AG04450 (cell line): ENCODE data around the gene TAF11L13. TPM values are rescaled to one million over a fixed set of nuclear protein-coding genes. Genes with fewer than 3 reads are reported as not detected.

Experiments
- CTCF ChIA-PET: fragments of 300-600, 350-600 bp; formaldehyde crosslinking; extraction: SDS; loops from one replicate; lab custom pipeline; 2022; ENCODE audit warnings: antibody characterized with exemption, inconsistent platforms; lab: Charles Lee
- POLR2A ChIA-PET: fragments of 350-600 bp; formaldehyde crosslinking; extraction: SDS; loops from one replicate; lab custom pipeline; 2021; ENCODE audit warnings: antibody characterized with exemption, inconsistent platforms; lab: Yijun Ruan, JAX
- DNase-seq: peaks from one replicate; pipeline ENCODE4 v3.0.0-alpha.2; 2011; ENCODE audit warnings: low read depth, low spot score
- H3K27ac ChIP-seq: one replicate; pipeline ENCODE4 v1.5.1; 2012; ENCODE audit warnings: low read depth, low read length, control low read depth
- H3K27me3 ChIP-seq: one replicate; pipeline ENCODE4 v1.6.0; 2012; ENCODE audit warnings: low read length; ENCODE audit not compliant: control insufficient read depth, insufficient read depth
- H3K4me3 ChIP-seq: 2 replicates; pipeline ENCODE4 v1.5.1; 2011; ENCODE audit warnings: mild to moderate bottlenecking, low read depth, low read length, control low read depth
- H3K9me3 ChIP-seq: 2 replicates; pipeline ENCODE4 v1.5.1; 2012; ENCODE audit warnings: low read length; ENCODE audit not compliant: control insufficient read depth, insufficient read depth
- polyA plus RNA-seq: library from polyadenylated mRNA; depleted of rRNA; stranded (reverse); fragments of >200 nt; gene quantifications from 2 replicates; pipeline ENCODE4 v1.2.3, GENCODE V29; 2011; rRNA removed
- small RNA-seq: library from RNA; depleted of rRNA; stranded (forward); fragments of <200 nt; gene quantifications from one replicate; pipeline ENCODE3, GENCODE V24; 2012; ENCODE audit warnings: low read depth; ENCODE audit not compliant: insufficient read length
- TF ChIP-seq, protein P1 (sequence below): IDR thresholded peaks from 2 replicates; pipeline ENCODE4 v1.5.1; 2011; ENCODE audit warnings: low read depth, low read length, control low read depth, inconsistent platforms

Gene TAF11L13
- polyA plus RNA-seq, 1 experiment, result not detected

- H3K4me3 ChIP-seq, result no peak overlapping the region
- TF ChIP-seq, protein P1, sequence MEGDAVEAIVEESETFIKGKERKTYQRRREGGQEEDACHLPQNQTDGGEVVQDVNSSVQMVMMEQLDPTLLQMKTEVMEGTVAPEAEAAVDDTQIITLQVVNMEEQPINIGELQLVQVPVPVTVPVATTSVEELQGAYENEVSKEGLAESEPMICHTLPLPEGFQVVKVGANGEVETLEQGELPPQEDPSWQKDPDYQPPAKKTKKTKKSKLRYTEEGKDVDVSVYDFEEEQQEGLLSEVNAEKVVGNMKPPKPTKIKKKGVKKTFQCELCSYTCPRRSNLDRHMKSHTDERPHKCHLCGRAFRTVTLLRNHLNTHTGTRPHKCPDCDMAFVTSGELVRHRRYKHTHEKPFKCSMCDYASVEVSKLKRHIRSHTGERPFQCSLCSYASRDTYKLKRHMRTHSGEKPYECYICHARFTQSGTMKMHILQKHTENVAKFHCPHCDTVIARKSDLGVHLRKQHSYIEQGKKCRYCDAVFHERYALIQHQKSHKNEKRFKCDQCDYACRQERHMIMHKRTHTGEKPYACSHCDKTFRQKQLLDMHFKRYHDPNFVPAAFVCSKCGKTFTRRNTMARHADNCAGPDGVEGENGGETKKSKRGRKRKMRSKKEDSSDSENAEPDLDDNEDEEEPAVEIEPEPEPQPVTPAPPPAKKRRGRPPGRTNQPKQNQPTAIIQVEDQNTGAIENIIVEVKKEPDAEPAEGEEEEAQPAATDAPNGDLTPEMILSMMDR, result no peak
- H3K27me3 ChIP-seq, result no peaks in the 10 kb centered on the region
- CTCF ChIA-PET, result no interaction called here
- H3K27ac ChIP-seq, result no peak overlapping the region
- POLR2A ChIA-PET, result no interaction called here
- H3K9me3 ChIP-seq, result no peaks in the 10 kb centered on the region; the same call in none of the 2 replicates
- no peak for DNase-seq
Measured at GRCh38 chr5:17678751-17679324, 47.0 kb downstream of the TAF11L13 start.

GRCh38 chr5:17679597-17680203 lies 47.8 kb downstream of the TAF11L13 start:
- DNase-seq, result no peak
- no peaks in the 10 kb centered on the region; the same call in none of the 2 replicates for H3K9me3 ChIP-seq
- H3K27me3 ChIP-seq, result no peaks in the 10 kb centered on the region
- no peak overlapping the region for H3K4me3 ChIP-seq
- ChIA-PET POLR2A (interaction anchor here (0.6 kb wide), 1 partner anchor 602 kb away, joined by 3 read pairs; no protein-coding TSS in a partner anchor), CTCF (no interaction called here)
- TF ChIP-seq, protein P1, result no peak
- no peak overlapping the region for H3K27ac ChIP-seq

DNA sequence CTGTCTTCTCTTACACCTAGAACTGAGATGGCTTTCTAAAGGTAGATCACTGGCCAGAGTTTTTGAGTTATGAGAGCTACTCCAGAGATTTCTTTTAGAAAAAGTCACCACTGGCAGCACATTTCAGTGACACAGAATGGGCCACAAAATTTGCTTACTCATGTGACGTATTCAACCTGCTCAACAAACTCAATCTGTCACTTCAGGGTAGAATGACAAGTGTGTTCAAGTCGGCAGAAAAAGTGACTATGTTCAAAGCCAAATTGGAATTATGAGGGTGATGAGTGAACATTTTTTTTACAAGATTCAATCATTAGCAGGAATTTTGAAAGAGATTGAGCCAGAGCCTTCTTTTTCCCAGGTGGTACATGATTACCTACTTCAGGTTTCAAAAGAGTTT lies 48.8 kb downstream of the TAF11L13 start:
- CTCF ChIA-PET, result no interaction called here
- TF ChIP-seq, protein P1, result no peak

More for the DNA sequence above, 48.8 kb downstream of the TAF11L13 start:
- Histone ChIP-seq H3K9me3 (no peaks in the 10 kb centered on the region; the same call in none of the 2 replicates), H3K4me3 (no peak overlapping the region), H3K27me3 (no peaks in the 10 kb centered on the region), H3K27ac (no peak overlapping the region)
- POLR2A ChIA-PET, result no interaction called here
- no peak for DNase-seq

Small RNAs within 50 kb of the gene (small RNA-seq; reads per million reads assigned to genes)
- gene AC233724.1, result not detected
- not detected for gene AC233724.12
- not detected for gene AC233724.2
- gene AC233724.3, result not detected
- gene AC233724.4, result not detected
- gene AC233724.6, result not detected
- gene AC233724.7, result not detected

Other genes with a start within 250 kb of the TAF11L13 start
- not detected in 2 replicates for gene TAF11L2, start 133.9 kb upstream of the TAF11L13 start, polyA plus RNA-seq
- not detected in 2 replicates for gene TAF11L3, start 113.7 kb upstream of the TAF11L13 start, polyA plus RNA-seq
- not detected in 2 replicates for gene TAF11L4, start 110.3 kb upstream of the TAF11L13 start, polyA plus RNA-seq
- not detected in 2 replicates for gene TAF11L5, start 106.9 kb upstream of the TAF11L13 start, polyA plus RNA-seq
- not detected in 2 replicates for gene TAF11L6, start 103.4 kb upstream of the TAF11L13 start, polyA plus RNA-seq
- not detected in 2 replicates for gene TAF11L7, start 46.3 kb upstream of the TAF11L13 start, polyA plus RNA-seq
- not detected in 2 replicates for gene TAF11L8, start 41.1 kb upstream of the TAF11L13 start, polyA plus RNA-seq
- not detected in 2 replicates for gene TAF11L9, start 37.7 kb upstream of the TAF11L13 start, polyA plus RNA-seq
- not detected in 2 replicates for gene TAF11L10, start 34.3 kb upstream of the TAF11L13 start, polyA plus RNA-seq
- gene TAF11L11, start 27.9 kb upstream of the TAF11L13 start, polyA plus RNA-seq, result not detected in 2 replicates
- not detected in 2 replicates for gene TAF11L12, start 21.7 kb upstream of the TAF11L13 start, polyA plus RNA-seq
- not detected in 2 replicates for gene TAF11L14, start 2.4 kb downstream of the TAF11L13 start, polyA plus RNA-seq